Measurements from ENCODE around the gene HEXIM1. TPM values are rescaled to one million over a fixed set of nuclear protein-coding genes. Genes with fewer than 3 reads are reported as not detected.

HEXIM1 gene
- total and polyA plus RNA-seq, 2 experiments from 2014 or later = 9.2 to 10.9 TPM

DNA sequence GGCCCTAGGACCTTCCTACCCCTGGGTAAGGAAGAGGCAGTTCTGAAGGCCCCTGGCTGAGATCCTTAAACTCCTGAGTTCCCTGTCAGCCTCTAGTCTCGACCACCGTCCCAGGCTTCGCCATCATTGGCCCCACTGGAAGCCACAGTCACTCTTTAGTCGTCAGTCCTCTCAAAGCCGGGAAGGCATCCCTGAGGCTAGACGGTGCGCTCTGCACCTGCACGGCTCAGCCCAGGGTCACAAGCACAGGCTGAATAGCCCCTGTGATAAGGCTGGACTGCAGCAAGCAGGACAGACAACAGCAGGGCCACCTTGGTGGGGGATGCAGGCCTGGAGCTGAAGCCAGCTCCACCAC lies 3.3 kb upstream of the HEXIM1 start:
- Mint-ChIP-seq H3K4me3 (peak overlapping the region; percentile 66; the same call in 2 of the 3 replicates), H3K9me3 (no peaks in the 10 kb centered on the region), H3K27ac (no peak overlapping the region), H3K27me3 (ENCODE audit: insufficient read depth, low read depth, poor library complexity) (peaks cover 38% of the 10 kb centered on the region), H3K4me1 (peaks cover 32% of the 10 kb centered on the region), H3K36me3 (ENCODE audit: low read depth) (peaks cover 8% of the 10 kb centered on the region)
- Histone ChIP-seq H3K27me3 (ENCODE audit: insufficient read depth) (no peaks in the 10 kb centered on the region), H3K79me2 (replicated peaks; ENCODE audit: insufficient read depth) (peaks cover 7% of the 10 kb centered on the region), H3K4me3 (peak overlapping the region; percentile 86), H3K36me3 (ENCODE audit: insufficient read depth) (no peaks in the 10 kb centered on the region), H2AFZ (peak overlapping the region; percentile 92; the same call in 1 of the 2 replicates), H4K20me1 (replicated peaks; ENCODE audit: insufficient read depth) (no peaks in the 10 kb centered on the region), H3K9me2 (ENCODE audit: insufficient read depth) (no peaks in the 10 kb centered on the region), H3K4me2 (peak overlapping the region; percentile 80), H3K27ac (ENCODE audit: low read depth) (no peak overlapping the region), H3K4me1 (ENCODE audit: insufficient read depth) (peaks cover 20% of the 10 kb centered on the region), H3F3A (replicated peaks; ENCODE audit: low read depth) (peaks cover 15% of the 10 kb centered on the region)
- ATAC-seq (no peak), DNase-seq (ENCODE audit: low spot score) (no peak)
- no peak for TF ChIP-seq POLR2AphosphoS5 (IDR thresholded peaks at IDR 0.05; ENCODE audit: low read depth)
- no peak for TF ChIP-seq CREB1 (CRISPR knock-in tag; IDR thresholded peaks at IDR 0.05; ENCODE audit: low read depth)
- TF ChIP-seq STAT1 (IDR thresholded peaks at IDR 0.05; ENCODE audit: unreplicated experiment) = no peak
- no peak for TF ChIP-seq ZNF114 (CRISPR knock-in tag; IDR thresholded peaks at IDR 0.05)
- no peak for TF ChIP-seq JUNB (IDR thresholded peaks at IDR 0.05; ENCODE audit: unreplicated experiment)
- no peak for TF ChIP-seq EZH2 (IDR thresholded peaks at IDR 0.05; ENCODE audit: low read depth, unreplicated experiment)
- TF ChIP-seq, protein P1, sequence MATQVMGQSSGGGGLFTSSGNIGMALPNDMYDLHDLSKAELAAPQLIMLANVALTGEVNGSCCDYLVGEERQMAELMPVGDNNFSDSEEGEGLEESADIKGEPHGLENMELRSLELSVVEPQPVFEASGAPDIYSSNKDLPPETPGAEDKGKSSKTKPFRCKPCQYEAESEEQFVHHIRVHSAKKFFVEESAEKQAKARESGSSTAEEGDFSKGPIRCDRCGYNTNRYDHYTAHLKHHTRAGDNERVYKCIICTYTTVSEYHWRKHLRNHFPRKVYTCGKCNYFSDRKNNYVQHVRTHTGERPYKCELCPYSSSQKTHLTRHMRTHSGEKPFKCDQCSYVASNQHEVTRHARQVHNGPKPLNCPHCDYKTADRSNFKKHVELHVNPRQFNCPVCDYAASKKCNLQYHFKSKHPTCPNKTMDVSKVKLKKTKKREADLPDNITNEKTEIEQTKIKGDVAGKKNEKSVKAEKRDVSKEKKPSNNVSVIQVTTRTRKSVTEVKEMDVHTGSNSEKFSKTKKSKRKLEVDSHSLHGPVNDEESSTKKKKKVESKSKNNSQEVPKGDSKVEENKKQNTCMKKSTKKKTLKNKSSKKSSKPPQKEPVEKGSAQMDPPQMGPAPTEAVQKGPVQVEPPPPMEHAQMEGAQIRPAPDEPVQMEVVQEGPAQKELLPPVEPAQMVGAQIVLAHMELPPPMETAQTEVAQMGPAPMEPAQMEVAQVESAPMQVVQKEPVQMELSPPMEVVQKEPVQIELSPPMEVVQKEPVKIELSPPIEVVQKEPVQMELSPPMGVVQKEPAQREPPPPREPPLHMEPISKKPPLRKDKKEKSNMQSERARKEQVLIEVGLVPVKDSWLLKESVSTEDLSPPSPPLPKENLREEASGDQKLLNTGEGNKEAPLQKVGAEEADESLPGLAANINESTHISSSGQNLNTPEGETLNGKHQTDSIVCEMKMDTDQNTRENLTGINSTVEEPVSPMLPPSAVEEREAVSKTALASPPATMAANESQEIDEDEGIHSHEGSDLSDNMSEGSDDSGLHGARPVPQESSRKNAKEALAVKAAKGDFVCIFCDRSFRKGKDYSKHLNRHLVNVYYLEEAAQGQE (IDR thresholded peaks at IDR 0.05; ENCODE audit: unreplicated experiment) = no peak

DNA sequence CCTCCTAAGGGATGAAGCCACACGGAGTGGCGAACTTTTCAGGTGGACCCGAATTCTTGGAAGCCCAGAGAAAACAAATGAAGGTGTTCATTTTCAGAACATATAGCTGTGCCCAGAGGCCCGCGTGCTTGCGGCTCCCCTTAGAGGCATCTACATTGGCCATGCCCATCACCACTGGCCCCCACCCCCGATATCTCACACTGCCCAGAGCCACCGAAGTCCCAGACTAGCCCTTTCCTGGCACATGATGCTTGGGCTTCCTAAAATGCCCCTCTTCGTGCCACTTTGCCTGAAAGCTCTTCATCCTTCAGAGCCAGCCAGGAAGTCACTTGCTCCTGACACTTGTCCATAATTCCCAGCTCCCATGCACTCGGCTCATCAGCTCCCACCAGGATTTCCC lies 2.1 kb upstream of the HEXIM1 start:
- ATAC-seq (no peak), DNase-seq (ENCODE audit: low spot score) (no peak)
- no peak overlapping the region for H3K27ac ChIP-seq (ENCODE audit: low read depth)
- H2AFZ ChIP-seq = no peak overlapping the region
- H3K36me3 Mint-ChIP-seq (ENCODE audit: low read depth) = peaks cover 12% of the 10 kb centered on the region
- peaks cover 30% of the 10 kb centered on the region for H3K4me1 ChIP-seq (ENCODE audit: insufficient read depth)
- peak overlapping the region; percentile 100 for H3K4me3 Mint-ChIP-seq
- H3K9me3 Mint-ChIP-seq = no peaks in the 10 kb centered on the region
- H3K79me2 ChIP-seq (replicated peaks; ENCODE audit: insufficient read depth) = peaks cover 18% of the 10 kb centered on the region
- peaks cover 41% of the 10 kb centered on the region for H3K27me3 Mint-ChIP-seq (ENCODE audit: insufficient read depth, low read depth, poor library complexity)
- H4K20me1 ChIP-seq (replicated peaks; ENCODE audit: insufficient read depth) = peaks cover 9% of the 10 kb centered on the region; the same call in 1 of the 2 replicates
- H3K4me1 Mint-ChIP-seq = peaks cover 37% of the 10 kb centered on the region
- no peaks in the 10 kb centered on the region for H3K9me2 ChIP-seq (ENCODE audit: insufficient read depth)
- H3K4me2 ChIP-seq = peak overlapping the region; percentile 73; the same call in 1 of the 2 replicates
- H3F3A ChIP-seq (replicated peaks; ENCODE audit: low read depth) = peaks cover 13% of the 10 kb centered on the region
- H3K27ac Mint-ChIP-seq = peak overlapping the region; percentile 100; the same call in 1 of the 2 replicates
- 0 out of 2 replicates have a peak overlapping the region, but pooled peaks have one; percentile 62 for H3K4me3 ChIP-seq
- H3K36me3 ChIP-seq (ENCODE audit: insufficient read depth) = no peaks in the 10 kb centered on the region
- peaks cover 5% of the 10 kb centered on the region; the same call in 1 of the 2 replicates for H3K27me3 ChIP-seq (ENCODE audit: insufficient read depth)
- TF ChIP-seq, protein P2, sequence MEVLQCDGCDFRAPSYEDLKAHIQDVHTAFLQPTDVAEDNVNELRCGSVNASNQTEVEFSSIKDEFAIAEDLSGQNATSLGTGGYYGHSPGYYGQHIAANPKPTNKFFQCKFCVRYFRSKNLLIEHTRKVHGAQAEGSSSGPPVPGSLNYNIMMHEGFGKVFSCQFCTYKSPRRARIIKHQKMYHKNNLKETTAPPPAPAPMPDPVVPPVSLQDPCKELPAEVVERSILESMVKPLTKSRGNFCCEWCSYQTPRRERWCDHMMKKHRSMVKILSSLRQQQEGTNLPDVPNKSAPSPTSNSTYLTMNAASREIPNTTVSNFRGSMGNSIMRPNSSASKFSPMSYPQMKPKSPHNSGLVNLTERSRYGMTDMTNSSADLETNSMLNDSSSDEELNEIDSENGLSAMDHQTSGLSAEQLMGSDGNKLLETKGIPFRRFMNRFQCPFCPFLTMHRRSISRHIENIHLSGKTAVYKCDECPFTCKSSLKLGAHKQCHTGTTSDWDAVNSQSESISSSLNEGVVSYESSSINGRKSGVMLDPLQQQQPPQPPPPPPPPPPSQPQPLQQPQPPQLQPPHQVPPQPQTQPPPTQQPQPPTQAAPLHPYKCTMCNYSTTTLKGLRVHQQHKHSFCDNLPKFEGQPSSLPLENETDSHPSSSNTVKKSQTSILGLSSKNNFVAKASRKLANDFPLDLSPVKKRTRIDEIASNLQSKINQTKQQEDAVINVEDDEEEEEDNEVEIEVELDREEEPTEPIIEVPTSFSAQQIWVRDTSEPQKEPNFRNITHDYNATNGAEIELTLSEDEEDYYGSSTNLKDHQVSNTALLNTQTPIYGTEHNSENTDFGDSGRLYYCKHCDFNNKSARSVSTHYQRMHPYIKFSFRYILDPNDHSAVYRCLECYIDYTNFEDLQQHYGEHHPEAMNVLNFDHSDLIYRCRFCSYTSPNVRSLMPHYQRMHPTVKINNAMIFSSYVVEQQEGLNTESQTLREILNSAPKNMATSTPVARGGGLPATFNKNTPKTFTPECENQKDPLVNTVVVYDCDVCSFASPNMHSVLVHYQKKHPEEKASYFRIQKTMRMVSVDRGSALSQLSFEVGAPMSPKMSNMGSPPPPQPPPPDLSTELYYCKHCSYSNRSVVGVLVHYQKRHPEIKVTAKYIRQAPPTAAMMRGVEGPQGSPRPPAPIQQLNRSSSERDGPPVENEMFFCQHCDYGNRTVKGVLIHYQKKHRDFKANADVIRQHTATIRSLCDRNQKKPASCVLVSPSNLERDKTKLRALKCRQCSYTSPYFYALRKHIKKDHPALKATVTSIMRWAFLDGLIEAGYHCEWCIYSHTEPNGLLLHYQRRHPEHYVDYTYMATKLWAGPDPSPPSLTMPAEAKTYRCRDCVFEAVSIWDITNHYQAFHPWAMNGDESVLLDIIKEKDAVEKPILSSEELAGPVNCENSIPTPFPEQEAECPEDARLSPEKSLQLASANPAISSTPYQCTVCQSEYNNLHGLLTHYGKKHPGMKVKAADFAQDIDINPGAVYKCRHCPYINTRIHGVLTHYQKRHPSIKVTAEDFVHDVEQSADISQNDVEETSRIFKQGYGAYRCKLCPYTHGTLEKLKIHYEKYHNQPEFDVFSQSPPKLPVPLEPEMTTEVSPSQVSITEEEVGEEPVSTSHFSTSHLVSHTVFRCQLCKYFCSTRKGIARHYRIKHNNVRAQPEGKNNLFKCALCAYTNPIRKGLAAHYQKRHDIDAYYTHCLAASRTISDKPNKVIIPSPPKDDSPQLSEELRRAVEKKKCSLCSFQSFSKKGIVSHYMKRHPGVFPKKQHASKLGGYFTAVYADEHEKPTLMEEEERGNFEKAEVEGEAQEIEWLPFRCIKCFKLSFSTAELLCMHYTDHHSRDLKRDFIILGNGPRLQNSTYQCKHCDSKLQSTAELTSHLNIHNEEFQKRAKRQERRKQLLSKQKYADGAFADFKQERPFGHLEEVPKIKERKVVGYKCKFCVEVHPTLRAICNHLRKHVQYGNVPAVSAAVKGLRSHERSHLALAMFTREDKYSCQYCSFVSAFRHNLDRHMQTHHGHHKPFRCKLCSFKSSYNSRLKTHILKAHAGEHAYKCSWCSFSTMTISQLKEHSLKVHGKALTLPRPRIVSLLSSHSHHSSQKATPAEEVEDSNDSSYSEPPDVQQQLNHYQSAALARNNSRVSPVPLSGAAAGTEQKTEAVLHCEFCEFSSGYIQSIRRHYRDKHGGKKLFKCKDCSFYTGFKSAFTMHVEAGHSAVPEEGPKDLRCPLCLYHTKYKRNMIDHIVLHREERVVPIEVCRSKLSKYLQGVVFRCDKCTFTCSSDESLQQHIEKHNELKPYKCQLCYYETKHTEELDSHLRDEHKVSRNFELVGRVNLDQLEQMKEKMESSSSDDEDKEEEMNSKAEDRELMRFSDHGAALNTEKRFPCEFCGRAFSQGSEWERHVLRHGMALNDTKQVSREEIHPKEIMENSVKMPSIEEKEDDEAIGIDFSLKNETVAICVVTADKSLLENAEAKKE (CRISPR knock-in tag; IDR thresholded peaks at IDR 0.05) = no peak
- TF ChIP-seq STAT1 (IDR thresholded peaks at IDR 0.05; ENCODE audit: unreplicated experiment) (no peak), EZH2 (IDR thresholded peaks at IDR 0.05; ENCODE audit: low read depth, unreplicated experiment) (no peak), NANOG (IDR thresholded peaks at IDR 0.05; ENCODE audit: borderline replicate concordance) (no peak), CREB1 (CRISPR knock-in tag; IDR thresholded peaks at IDR 0.05; ENCODE audit: low read depth) (no peak), ZNF114 (CRISPR knock-in tag; IDR thresholded peaks at IDR 0.05) (no peak), POLR2AphosphoS5 (IDR thresholded peaks at IDR 0.05; ENCODE audit: low read depth) (no peak)
- TF ChIP-seq, protein P3, sequence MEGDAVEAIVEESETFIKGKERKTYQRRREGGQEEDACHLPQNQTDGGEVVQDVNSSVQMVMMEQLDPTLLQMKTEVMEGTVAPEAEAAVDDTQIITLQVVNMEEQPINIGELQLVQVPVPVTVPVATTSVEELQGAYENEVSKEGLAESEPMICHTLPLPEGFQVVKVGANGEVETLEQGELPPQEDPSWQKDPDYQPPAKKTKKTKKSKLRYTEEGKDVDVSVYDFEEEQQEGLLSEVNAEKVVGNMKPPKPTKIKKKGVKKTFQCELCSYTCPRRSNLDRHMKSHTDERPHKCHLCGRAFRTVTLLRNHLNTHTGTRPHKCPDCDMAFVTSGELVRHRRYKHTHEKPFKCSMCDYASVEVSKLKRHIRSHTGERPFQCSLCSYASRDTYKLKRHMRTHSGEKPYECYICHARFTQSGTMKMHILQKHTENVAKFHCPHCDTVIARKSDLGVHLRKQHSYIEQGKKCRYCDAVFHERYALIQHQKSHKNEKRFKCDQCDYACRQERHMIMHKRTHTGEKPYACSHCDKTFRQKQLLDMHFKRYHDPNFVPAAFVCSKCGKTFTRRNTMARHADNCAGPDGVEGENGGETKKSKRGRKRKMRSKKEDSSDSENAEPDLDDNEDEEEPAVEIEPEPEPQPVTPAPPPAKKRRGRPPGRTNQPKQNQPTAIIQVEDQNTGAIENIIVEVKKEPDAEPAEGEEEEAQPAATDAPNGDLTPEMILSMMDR (conservative IDR thresholded peaks at IDR 0.05; ENCODE audit: low read depth in 2 of 2) = no peak
